GM12892 (cell line): Measurements from ENCODE around the gene BMPR1A.

ENCODE experiments used
- POLR2A ChIP-seq: IDR thresholded peaks from 2 replicates; pipeline ENCODE4 v1.6.1; 2011; ENCODE audit warnings: low read depth, low read length, control low read depth
- POLR2AphosphoS5 ChIP-seq: IDR thresholded peaks from 2 replicates; pipeline ENCODE4 v1.6.1; 2011; ENCODE audit warnings: low read depth, low read length, control low read depth
- TAF1 ChIP-seq: IDR thresholded peaks from 2 replicates; pipeline ENCODE4 v1.6.1; 2011; ENCODE audit warnings: low read depth, mild to moderate bottlenecking, control low read depth, low read length, borderline replicate concordance

GRCh38 chr10:86960863-86961434 is 204.5 kb downstream of the BMPR1A start:
- TF ChIP-seq POLR2A (no peak), POLR2AphosphoS5 (no peak), TAF1 (no peak)
